Measurements from ENCODE around the gene LRMDA. TPM values are rescaled to one million over a fixed set of nuclear protein-coding genes. Genes with fewer than 3 reads are reported as not detected.

Gene LRMDA
- total RNA-seq, 1 experiment from 2014 or later = 4.8 TPM

DNA sequence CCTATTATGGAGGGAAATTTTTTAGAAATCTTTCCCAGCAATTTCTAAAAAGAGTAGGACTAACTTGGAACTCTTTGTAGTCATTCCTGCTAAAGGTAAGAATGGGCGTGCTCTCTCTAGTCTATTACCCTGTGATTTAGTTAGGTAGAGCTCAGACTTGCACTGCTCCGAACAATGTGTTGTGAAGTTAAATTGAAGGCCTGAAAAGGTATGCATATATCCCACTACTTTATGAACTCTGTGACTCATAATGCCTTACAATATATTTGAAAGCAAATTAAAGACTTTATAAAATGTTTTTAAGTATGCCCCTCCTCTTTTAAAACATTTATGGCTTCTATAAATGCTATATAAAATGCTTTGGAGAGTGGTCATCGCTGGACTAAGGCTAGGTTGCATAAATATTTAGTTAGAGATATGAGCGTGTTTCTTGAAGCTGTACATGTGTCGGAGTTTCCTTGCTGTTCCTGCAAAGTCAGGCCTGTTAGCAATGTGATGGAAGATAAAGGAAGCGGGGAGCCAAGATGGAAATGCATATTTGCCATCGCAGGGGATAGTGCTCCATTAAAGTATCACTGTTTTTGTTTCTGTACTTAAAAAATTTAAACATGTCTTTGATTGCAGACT is 761.4 kb downstream of the LRMDA start:
- no peak overlapping the region for H2AFZ ChIP-seq (ENCODE audit: low read depth, low read length, poor library complexity, severe bottlenecking)
- H3K27me3 ChIP-seq (ENCODE audit: insufficient read depth, low read length) = peaks cover 13% of the 10 kb centered on the region
- DNase-seq (ENCODE audit: low read depth, low spot score) = no peak
- H3K9me3 ChIP-seq (ENCODE audit: control insufficient read depth in 1 of 2, insufficient read depth in 1 of 2, low read depth in 1 of 2, low read length in 2 of 2) = no peaks in the 10 kb centered on the region
- no peak overlapping the region for H3K4me3 ChIP-seq (replicated peaks in 1 of 2; ENCODE audit: low read depth in 1 of 2, low read length in 2 of 2)
- H4K20me1 ChIP-seq (ENCODE audit: insufficient read depth) = no peaks in the 10 kb centered on the region
- H3K79me2 ChIP-seq (ENCODE audit: insufficient read depth, low read length) = no peaks in the 10 kb centered on the region
- no peaks in the 10 kb centered on the region for H3K9me2 ChIP-seq (ENCODE audit: insufficient read depth)
- CTCF ChIA-PET = no interaction called here
- no peaks in the 10 kb centered on the region for H3K36me3 ChIP-seq (ENCODE audit: control insufficient read depth in 1 of 2, insufficient read depth in 2 of 2, low read length in 2 of 2)
- no TSS peak for BruUV-seq (replicated peaks)
- RAD21 ChIA-PET (ENCODE audit: low non-redundant PET in 1 of 2, low total read pairs in 2 of 2, uncharacterized antibody in 2 of 2, unreplicated experiment in 2 of 2) = no interaction called here
- TF ChIP-seq, protein P1, sequence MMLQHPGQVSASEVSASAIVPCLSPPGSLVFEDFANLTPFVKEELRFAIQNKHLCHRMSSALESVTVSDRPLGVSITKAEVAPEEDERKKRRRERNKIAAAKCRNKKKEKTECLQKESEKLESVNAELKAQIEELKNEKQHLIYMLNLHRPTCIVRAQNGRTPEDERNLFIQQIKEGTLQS (IDR thresholded peaks at IDR 0.05) = no peak
- no peak for TF ChIP-seq FOSL1 (IDR thresholded peaks at IDR 0.05; ENCODE audit: low read depth)
- no peak for TF ChIP-seq EGR1 (IDR thresholded peaks at IDR 0.05; ENCODE audit: low read depth)
- no peak for TF ChIP-seq CEBPB (IDR thresholded peaks at IDR 0.05; ENCODE audit: low read depth)
- intact Hi-C loops (cut with micrococcal nuclease) = no loop called here
- POLR2A ChIA-PET = no interaction called here
- ATAC-seq = no peak
- no peak overlapping the region for H3K4me2 ChIP-seq (ENCODE audit: low read length)
- no peak overlapping the region for H3K27ac ChIP-seq (ENCODE audit: low read depth, low read length)
- H3K9ac ChIP-seq (ENCODE audit: low read length) = no peak overlapping the region
- no peaks in the 10 kb centered on the region for H3K4me1 ChIP-seq (ENCODE audit: control insufficient read depth in 1 of 2, insufficient read depth in 2 of 2, low read length in 2 of 2)

DNA sequence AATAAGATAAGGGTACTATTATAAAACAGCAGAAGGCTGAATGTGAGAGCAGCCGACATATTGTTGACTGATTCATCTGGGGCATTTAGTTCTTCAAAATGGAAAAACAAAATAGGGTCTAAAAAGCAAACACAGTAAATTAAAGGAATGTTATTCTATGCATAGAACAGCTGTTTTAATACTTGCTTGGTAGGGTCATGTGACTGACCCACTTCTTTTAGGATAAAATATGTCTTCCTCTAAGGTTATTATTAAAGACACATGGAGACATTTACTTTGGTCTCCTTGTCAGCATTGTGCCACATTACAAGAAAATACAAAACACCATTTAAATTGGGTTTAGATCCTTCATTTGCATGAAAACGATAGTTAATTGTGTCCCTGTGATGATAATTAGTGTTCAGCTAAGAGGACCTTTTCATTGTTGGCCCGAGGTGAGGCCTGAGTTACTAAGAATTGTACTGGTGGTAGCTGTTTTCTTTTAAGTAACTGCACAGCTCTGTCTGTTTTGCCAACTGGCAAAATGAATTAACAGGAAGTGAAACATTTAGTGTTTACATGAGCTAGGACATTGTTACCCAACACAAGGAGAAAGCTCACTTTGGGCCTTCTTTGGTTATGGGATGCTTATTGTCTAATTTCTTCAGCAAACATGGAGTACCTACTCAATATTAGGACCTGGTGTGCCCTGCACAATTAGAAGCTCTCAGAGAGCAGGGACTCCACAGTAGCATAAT is 764.4 kb downstream of the LRMDA start:
- intact Hi-C loops (cut with micrococcal nuclease) = no loop called here
- no peak overlapping the region for H2AFZ ChIP-seq (ENCODE audit: low read depth, low read length, poor library complexity, severe bottlenecking)
- no peaks in the 10 kb centered on the region for H3K36me3 ChIP-seq (ENCODE audit: control insufficient read depth in 1 of 2, insufficient read depth in 2 of 2, low read length in 2 of 2)
- CTCF ChIA-PET = no interaction called here
- no peaks in the 10 kb centered on the region for H3K79me2 ChIP-seq (ENCODE audit: insufficient read depth, low read length)
- ATAC-seq (no peak), DNase-seq (ENCODE audit: low read depth, low spot score) (no peak)
- H3K9ac ChIP-seq (ENCODE audit: low read length) = no peak overlapping the region
- POLR2A ChIA-PET = no interaction called here
- RAD21 ChIA-PET (ENCODE audit: low non-redundant PET in 1 of 2, low total read pairs in 2 of 2, uncharacterized antibody in 2 of 2, unreplicated experiment in 2 of 2) = no interaction called here
- no peaks in the 10 kb centered on the region for H3K4me1 ChIP-seq (ENCODE audit: control insufficient read depth in 1 of 2, insufficient read depth in 2 of 2, low read length in 2 of 2)
- TF ChIP-seq FOSL1 (IDR thresholded peaks at IDR 0.05; ENCODE audit: low read depth) = no peak
- no peak for TF ChIP-seq TCF7L2 (IDR thresholded peaks at IDR 0.05; ENCODE audit: borderline replicate concordance, extremely low read depth, insufficient read depth, insufficient read length)
- TF ChIP-seq, protein P2, sequence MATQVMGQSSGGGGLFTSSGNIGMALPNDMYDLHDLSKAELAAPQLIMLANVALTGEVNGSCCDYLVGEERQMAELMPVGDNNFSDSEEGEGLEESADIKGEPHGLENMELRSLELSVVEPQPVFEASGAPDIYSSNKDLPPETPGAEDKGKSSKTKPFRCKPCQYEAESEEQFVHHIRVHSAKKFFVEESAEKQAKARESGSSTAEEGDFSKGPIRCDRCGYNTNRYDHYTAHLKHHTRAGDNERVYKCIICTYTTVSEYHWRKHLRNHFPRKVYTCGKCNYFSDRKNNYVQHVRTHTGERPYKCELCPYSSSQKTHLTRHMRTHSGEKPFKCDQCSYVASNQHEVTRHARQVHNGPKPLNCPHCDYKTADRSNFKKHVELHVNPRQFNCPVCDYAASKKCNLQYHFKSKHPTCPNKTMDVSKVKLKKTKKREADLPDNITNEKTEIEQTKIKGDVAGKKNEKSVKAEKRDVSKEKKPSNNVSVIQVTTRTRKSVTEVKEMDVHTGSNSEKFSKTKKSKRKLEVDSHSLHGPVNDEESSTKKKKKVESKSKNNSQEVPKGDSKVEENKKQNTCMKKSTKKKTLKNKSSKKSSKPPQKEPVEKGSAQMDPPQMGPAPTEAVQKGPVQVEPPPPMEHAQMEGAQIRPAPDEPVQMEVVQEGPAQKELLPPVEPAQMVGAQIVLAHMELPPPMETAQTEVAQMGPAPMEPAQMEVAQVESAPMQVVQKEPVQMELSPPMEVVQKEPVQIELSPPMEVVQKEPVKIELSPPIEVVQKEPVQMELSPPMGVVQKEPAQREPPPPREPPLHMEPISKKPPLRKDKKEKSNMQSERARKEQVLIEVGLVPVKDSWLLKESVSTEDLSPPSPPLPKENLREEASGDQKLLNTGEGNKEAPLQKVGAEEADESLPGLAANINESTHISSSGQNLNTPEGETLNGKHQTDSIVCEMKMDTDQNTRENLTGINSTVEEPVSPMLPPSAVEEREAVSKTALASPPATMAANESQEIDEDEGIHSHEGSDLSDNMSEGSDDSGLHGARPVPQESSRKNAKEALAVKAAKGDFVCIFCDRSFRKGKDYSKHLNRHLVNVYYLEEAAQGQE (IDR thresholded peaks at IDR 0.05; ENCODE audit: low read depth) = no peak
- no peak for TF ChIP-seq EZH2phosphoT487 (IDR thresholded peaks at IDR 0.05; ENCODE audit: borderline replicate concordance)
- TF ChIP-seq, protein P3, sequence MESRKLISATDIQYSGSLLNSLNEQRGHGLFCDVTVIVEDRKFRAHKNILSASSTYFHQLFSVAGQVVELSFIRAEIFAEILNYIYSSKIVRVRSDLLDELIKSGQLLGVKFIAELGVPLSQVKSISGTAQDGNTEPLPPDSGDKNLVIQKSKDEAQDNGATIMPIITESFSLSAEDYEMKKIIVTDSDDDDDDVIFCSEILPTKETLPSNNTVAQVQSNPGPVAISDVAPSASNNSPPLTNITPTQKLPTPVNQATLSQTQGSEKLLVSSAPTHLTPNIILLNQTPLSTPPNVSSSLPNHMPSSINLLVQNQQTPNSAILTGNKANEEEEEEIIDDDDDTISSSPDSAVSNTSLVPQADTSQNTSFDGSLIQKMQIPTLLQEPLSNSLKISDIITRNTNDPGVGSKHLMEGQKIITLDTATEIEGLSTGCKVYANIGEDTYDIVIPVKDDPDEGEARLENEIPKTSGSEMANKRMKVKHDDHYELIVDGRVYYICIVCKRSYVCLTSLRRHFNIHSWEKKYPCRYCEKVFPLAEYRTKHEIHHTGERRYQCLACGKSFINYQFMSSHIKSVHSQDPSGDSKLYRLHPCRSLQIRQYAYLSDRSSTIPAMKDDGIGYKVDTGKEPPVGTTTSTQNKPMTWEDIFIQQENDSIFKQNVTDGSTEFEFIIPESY (IDR thresholded peaks at IDR 0.05; ENCODE audit: extremely low read depth, insufficient replicate concordance, low read length) = no peak
- TF ChIP-seq, protein P1 (IDR thresholded peaks at IDR 0.05) = no peak
- no peak for TF ChIP-seq SRF (IDR thresholded peaks at IDR 0.05; ENCODE audit: low read depth)
- no peak for TF ChIP-seq JUND (IDR thresholded peaks at IDR 0.05)
- no peak for TF ChIP-seq CEBPB (IDR thresholded peaks at IDR 0.05; ENCODE audit: low read depth)
- no peak for TF ChIP-seq POLR2AphosphoS5 (IDR thresholded peaks at IDR 0.05; ENCODE audit: low read depth, low read length)
- no peak for TF ChIP-seq CBX3 (IDR thresholded peaks at IDR 0.05; ENCODE audit: low read depth)
- BruUV-seq (replicated peaks) = no TSS peak
- H3K27ac ChIP-seq (ENCODE audit: low read depth, low read length) = no peak overlapping the region
- no peaks in the 10 kb centered on the region for H3K9me3 ChIP-seq (ENCODE audit: control insufficient read depth in 1 of 2, insufficient read depth in 1 of 2, low read depth in 1 of 2, low read length in 2 of 2)
- no peak overlapping the region for H3K4me2 ChIP-seq (ENCODE audit: low read length)
- no peak overlapping the region for H3K4me3 ChIP-seq (replicated peaks in 1 of 2; ENCODE audit: low read depth in 1 of 2, low read length in 2 of 2)
- H3K27me3 ChIP-seq (ENCODE audit: insufficient read depth, low read length) = 0 out of 2 replicates have a peak, but pooled peaks cover 3% of the 10 kb centered on the region
- no peaks in the 10 kb centered on the region for H3K9me2 ChIP-seq (ENCODE audit: insufficient read depth)
- no peaks in the 10 kb centered on the region for H4K20me1 ChIP-seq (ENCODE audit: insufficient read depth)

All from HCT116 (cell line).